CD4-positive, alpha-beta T cell treated with Interleukin-10 for 1 hour (primary cell): ENCODE results near the gene RILP.

Experiments used
- DNase-seq: peaks from one replicate; pipeline ENCODE4 v3.0.0-alpha.2; 2020

Gene RILP

GRCh38 chr17:1647802-1648171, 1.9 kb downstream of the RILP start:
- DNase-seq, result no peak

GRCh38 chr17:1646199-1646875, 3.3 kb downstream of the RILP start:
- DNase-seq, result no peak

GRCh38 chr17:1645207-1646171, 4.2 kb downstream of the RILP start, which contains the start of gene SCARF1:
SCARF1 (minus strand) TSS chr17:1645732; CDS start chr17:1645697, 35 bp downstream.
- no peak for DNase-seq

GRCh38 chr17:1644493-1645206, 5.0 kb downstream of the RILP start:
- peak; percentile 28 for DNase-seq

GRCh38 chr17:1643999-1644492, 5.6 kb downstream of the RILP start:
- no peak for DNase-seq

GRCh38 chr17:1643293-1643998, 6.2 kb downstream of the RILP start:
- peak; percentile 74 for DNase-seq

GRCh38 chr17:1641065-1641403, 8.6 kb downstream of the RILP start:
- no peak for DNase-seq

- DNase-seq, result no peak
Observed at GRCh38 chr17:1640329-1641064, 9.2 kb downstream of the RILP start.

GRCh38 chr17:1639549-1640180, 10.0 kb downstream of the RILP start:
- no peak for DNase-seq

- no peak for DNase-seq
Observed at GRCh38 chr17:1638624-1639300, 10.9 kb downstream of the RILP start.

- DNase-seq, result no peak
Observed at GRCh38 chr17:1638171-1638590, 11.5 kb downstream of the RILP start.

GRCh38 chr17:1636732-1637285, 12.9 kb downstream of the RILP start:
- no peak for DNase-seq

GRCh38 chr17:1635675-1636465, 13.8 kb downstream of the RILP start:
- no peak for DNase-seq

GRCh38 chr17:1634841-1635650, 14.6 kb downstream of the RILP start:
- DNase-seq, result no peak

- no peak for DNase-seq
Observed at GRCh38 chr17:1630662-1631061, 19.0 kb downstream of the RILP start.

GRCh38 chr17:1629504-1630310, 20.0 kb downstream of the RILP start:
- DNase-seq, result peak; percentile 77

GRCh38 chr17:1628856-1629503, 20.7 kb downstream of the RILP start:
- peak; percentile 93 for DNase-seq
